ENCODE data around the gene OLR1.

The OLR1 gene

GRCh38 chr12:10113920-10114319 is 58.0 kb downstream of the OLR1 start:
- no peak for DNase-seq (ENCODE audit: low spot score)
- no peak for TF ChIP-seq CTCF (IDR thresholded peaks at IDR 0.05; ENCODE audit: extremely low read depth, insufficient read depth, missing control alignments)
- in situ Hi-C loops (cut with MboI; ENCODE audit: low pct_unique_long_range_greater_than_20kb, low sequenced_read_pairs, unreplicated experiment): no loop called here

GRCh38 chr12:10113075-10113474 is 58.9 kb downstream of the OLR1 start:
- in situ Hi-C loops (cut with MboI; ENCODE audit: low pct_unique_long_range_greater_than_20kb, low sequenced_read_pairs, unreplicated experiment): no loop called here
- no peak for TF ChIP-seq CTCF (IDR thresholded peaks at IDR 0.05; ENCODE audit: extremely low read depth, insufficient read depth, missing control alignments)
- no peak for DNase-seq (ENCODE audit: low spot score)

GRCh38 chr12:10111451-10111850 is 60.5 kb downstream of the OLR1 start:
- in situ Hi-C loops (cut with MboI; ENCODE audit: low pct_unique_long_range_greater_than_20kb, low sequenced_read_pairs, unreplicated experiment): no loop called here
- DNase-seq (ENCODE audit: low spot score): no peak
- no peak for TF ChIP-seq CTCF (IDR thresholded peaks at IDR 0.05; ENCODE audit: extremely low read depth, insufficient read depth, missing control alignments)

- in situ Hi-C loops (cut with MboI; ENCODE audit: low pct_unique_long_range_greater_than_20kb, low sequenced_read_pairs, unreplicated experiment): no loop called here
- no peak for TF ChIP-seq CTCF (IDR thresholded peaks at IDR 0.05; ENCODE audit: extremely low read depth, insufficient read depth, missing control alignments)
- DNase-seq (ENCODE audit: low spot score): no peak
Measured at GRCh38 chr12:10110256-10110844, 61.6 kb downstream of the OLR1 start.
